Skin epidermis (tissue), 12 donors: ENCODE data around the gene RICTOR.
"Not testable (repeated sequence)": the region's sequence is repeated elsewhere in the genome, so short reads cannot be mapped to it uniquely, and the experiment has no call there.

Experiments
- H3K27ac ChIP-seq, 21 experiments: fragments of 200-600 bp; sonication (generic) in 11 of 21; one replicate each; pipeline ENCODE4 v1.5.0; 2020; ENCODE audit warnings: mild to moderate bottlenecking in 3 of 21, inconsistent platforms in 2 of 21, moderate library complexity in 2 of 21
- H3K4me3 ChIP-seq, 7 experiments: fragments of 200-600 bp; sonication (generic) in 2 of 7; one replicate each; pipeline ENCODE4 v1.5.0; 2020; ENCODE audit warnings: inconsistent platforms in 2 of 7, mild to moderate bottlenecking in 2 of 7, moderate library complexity in 1 of 7

The RICTOR gene

GRCh38 chr5:39015743-39016586, 58.2 kb downstream of the RICTOR start:
- Histone ChIP-seq H3K27ac (peak overlapping the region in 5 of 21 experiments; percentile 13 to 54 (median 45)), H3K4me3 (no peak overlapping the region)

DNA sequence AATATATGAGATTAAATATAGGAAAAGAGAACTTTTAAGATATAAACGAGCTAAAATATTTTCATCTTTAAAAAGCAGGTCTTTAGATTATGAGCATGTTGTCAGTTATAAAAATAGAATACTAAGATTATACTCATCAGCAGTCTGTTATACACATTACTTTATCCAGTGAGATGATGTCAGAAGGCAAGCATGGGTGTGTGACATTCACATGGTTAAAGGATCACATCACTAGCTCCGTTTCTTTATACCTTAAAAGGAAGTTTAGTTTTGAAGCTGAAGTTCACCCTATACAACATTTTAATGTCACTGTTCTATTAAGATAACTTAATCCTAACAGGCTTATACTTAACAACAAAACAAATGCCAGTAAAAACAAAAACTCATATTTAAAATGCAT, 59.6 kb downstream of the RICTOR start:
- Histone ChIP-seq H3K4me3 (no peak overlapping the region), H3K27ac (peak overlapping the region in 1 of 21 experiments; percentile 54)

GRCh38 chr5:39013938-39014337, 60.3 kb downstream of the RICTOR start:
- Histone ChIP-seq H3K4me3 (no peak overlapping the region), H3K27ac (peak overlapping the region in 1 of 21 experiments; percentile 9)

DNA sequence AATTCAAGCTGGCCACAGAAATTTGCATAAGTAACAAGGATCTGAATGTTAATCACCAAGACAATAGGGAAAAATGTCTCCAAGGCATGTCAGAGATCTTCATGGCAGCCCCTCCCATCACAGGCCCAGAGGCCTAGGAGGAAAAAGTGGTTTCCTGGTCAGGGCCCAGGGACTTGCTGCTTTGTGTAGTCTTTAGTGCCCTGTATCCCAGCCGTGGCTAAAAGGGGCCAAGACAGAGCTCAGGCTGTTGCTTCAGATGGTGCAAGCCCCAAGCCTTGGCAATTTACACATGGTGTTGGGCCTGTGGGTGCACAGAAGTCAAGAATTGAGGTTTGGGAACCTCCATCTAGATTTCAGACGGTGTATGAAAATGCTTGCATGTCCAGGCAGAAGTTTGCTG, 63.2 kb downstream of the RICTOR start:
- H3K4me3 ChIP-seq, H3K27ac ChIP-seq: not testable (repeated sequence)

DNA sequence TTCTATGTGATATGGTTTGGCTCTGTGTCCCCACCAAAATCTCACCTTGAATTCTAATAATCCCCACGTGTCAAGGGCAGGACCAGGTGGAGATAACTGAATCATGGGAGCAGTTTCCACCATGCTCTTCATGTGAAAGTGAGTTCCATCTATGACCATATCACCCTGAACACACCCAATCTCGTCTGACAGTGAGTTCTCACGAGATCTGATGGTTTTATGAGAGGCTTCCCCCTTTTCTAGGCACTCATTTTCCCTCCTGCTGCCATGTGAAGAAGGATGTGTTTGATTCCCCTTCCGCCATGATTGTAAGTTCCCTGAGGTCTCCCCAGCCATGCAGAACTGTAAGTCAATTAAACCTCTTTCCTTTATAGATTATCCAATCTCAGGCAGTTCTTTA, 64.2 kb downstream of the RICTOR start:
- H3K27ac ChIP-seq: no peak overlapping the region

GRCh38 chr5:39009280-39009679, 64.9 kb downstream of the RICTOR start:
- Histone ChIP-seq H3K4me3 (no peak overlapping the region), H3K27ac (no peak overlapping the region)

More for the DNA sequence above, 64.2 kb downstream of the RICTOR start:
- H3K4me3 ChIP-seq: no peak overlapping the region

GRCh38 chr5:39006650-39007049, 67.5 kb downstream of the RICTOR start:
- Histone ChIP-seq H3K4me3 (no peak overlapping the region), H3K27ac (no peak overlapping the region)

GRCh38 chr5:39005566-39006232, 68.5 kb downstream of the RICTOR start:
- Histone ChIP-seq H3K27ac (no peak overlapping the region), H3K4me3 (no peak overlapping the region)

DNA sequence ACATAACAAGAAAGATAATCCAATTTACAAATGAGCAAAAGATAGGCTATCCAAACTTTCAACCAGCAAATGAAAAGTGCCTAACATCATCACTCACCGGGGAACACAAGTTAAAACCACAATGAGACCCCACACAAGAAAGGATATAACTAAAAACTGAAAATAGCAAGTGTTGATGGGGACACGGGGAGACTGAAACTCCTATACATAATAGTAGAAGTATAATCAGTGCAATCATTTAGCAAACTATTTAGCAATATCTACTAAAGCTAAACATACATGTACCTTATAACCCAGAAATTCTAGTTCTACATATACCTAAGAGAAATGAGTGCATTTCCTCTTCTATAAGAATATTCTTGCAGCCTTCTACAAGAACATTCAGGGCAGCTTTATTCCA, 72.5 kb downstream of the RICTOR start:
- H3K27ac ChIP-seq: no peak overlapping the region
- no peak overlapping the region for H3K4me3 ChIP-seq

GRCh38 chr5:38999037-38999436, 75.2 kb downstream of the RICTOR start:
- H3K27ac ChIP-seq: no peak overlapping the region
- H3K4me3 ChIP-seq: no peak overlapping the region

DNA sequence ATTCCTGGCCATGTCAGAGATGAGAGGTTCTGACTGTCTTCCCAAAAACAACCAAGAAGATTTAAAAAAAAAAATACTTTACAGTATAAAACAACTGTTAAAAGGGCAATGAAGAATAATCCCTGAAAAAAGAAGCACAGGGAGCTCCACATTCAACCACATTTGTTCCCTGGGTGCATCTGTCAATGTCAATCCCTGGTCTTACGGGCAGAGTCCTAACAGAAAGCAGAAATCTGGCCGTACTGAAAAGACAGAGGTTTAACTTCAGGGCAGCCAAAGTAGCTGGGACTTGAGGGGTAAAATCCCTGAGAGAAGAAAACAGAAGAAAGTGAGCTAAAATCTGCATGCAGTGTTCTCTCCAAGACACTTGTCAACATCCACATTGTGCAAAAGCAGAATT, 76.6 kb downstream of the RICTOR start:
- no peak overlapping the region for H3K27ac ChIP-seq
- H3K4me3 ChIP-seq: no peak overlapping the region

GRCh38 chr5:38996123-38996522, 78.1 kb downstream of the RICTOR start:
- Histone ChIP-seq H3K4me3 (no peak overlapping the region), H3K27ac (no peak overlapping the region)

DNA sequence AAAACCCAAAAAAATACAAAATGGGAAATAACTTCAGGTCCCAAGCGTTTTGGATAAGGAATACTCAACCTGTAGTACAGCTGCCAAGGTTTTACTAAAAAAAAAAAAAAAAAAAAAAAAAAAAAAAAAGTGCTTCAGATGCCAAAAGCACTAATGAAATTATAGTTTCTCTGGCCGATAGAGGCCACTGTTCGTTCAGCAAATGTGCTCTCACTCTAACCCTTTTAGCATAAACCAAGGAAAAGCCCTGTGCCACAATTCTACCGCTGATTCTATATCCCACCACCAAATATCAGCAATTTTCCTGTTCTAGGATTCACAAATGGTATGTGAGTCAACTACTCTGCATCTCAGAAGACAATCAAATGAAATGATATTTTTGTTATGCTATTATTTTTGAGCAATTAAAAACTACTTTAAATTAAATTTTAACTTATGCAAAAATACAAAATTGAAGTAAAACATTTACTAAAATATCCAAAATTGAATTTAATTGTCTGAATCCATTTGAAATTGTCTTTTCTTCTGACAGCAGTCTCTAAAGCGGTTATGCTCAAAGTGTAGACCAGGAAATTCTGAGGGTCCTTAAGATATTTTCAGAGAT, 79.8 kb downstream of the RICTOR start:
- Histone ChIP-seq H3K27ac (no peak overlapping the region), H3K4me3 (no peak overlapping the region)

- H3K27ac ChIP-seq, H3K4me3 ChIP-seq: not testable (repeated sequence)
Observed at GRCh38 chr5:38989974-38990719, 84.1 kb downstream of the RICTOR start.

DNA sequence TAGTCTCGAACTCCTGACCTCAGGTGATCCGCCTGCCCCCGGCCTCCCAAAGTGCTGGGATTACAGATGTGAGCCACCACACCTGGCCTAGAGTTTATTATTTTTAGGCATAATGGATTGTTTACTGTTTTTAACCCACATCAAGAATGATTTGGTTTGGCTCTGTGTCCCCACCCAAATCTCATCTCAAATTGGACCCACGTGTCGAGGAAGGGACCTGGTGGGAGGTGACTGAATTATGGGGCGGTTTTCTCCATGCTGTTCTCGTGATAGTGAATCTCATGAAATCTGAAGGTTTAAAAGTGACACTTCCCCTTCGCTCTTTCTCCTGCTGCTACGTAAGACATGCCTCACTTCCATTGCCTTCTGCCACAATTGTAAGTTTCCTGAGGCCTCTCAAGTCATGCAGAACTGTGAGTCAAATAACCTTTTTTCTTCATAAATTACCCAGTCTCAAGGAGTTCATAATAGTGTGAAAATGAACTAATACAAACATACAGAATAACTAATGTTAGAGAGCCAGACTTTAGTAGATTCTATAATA, 88.2 kb downstream of the RICTOR start:
- no peak overlapping the region for H3K27ac ChIP-seq

DNA sequence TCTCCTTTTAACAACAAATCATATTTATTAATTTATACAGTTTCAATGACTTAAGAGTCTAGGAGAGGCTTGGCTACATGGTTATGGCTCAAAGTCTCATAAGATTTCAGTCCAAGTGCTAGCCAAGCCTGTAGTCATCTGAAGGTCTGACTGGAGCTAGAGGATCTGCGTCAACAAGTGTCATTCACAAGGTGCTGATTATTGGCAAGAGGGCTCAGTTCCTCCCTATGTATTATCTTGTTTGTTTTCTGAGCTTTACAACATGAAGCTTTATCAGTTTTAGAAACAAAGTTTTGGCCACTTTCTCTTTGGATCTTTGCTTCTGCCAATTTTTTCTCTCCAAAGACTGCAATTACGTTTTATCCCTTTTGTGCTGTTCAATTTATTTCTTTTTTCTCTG, 94.7 kb downstream of the RICTOR start:
- no peak overlapping the region for H3K4me3 ChIP-seq
- H3K27ac ChIP-seq: no peak overlapping the region

More for the DNA sequence above, 88.2 kb downstream of the RICTOR start:
- no peak overlapping the region for H3K4me3 ChIP-seq

- Histone ChIP-seq H3K4me3 (no peak overlapping the region), H3K27ac (no peak overlapping the region)
Observed at GRCh38 chr5:38978036-38978435, 96.2 kb downstream of the RICTOR start.

GRCh38 chr5:38968665-38969064, 105.5 kb downstream of the RICTOR start:
- Histone ChIP-seq H3K27ac (no peak overlapping the region), H3K4me3 (no peak overlapping the region)

GRCh38 chr5:38961691-38962090, 112.5 kb downstream of the RICTOR start:
- H3K4me3 ChIP-seq: no peak overlapping the region
- no peak overlapping the region for H3K27ac ChIP-seq
